Urinary bladder (tissue), 4 donors: Measurements from ENCODE around the gene ZNF200. TPM values are rescaled to one million over a fixed set of nuclear protein-coding genes. Genes with fewer than 3 reads are reported as not detected.
"Not testable (repeated sequence)": the region's sequence is repeated elsewhere in the genome, so short reads cannot be mapped to it uniquely, and the experiment has no call there.

Source experiments
- DNase-seq: peaks from one replicate; pipeline ENCODE4 v3.0.0-alpha.2; 2015; ENCODE audit errors: extremely low spot score
- H3K27ac ChIP-seq: one replicate; pipeline ENCODE4 v1.5.1; 2013; ENCODE audit warnings: low read depth, mild to moderate bottlenecking, moderate library complexity
- H3K36me3 ChIP-seq: one replicate; pipeline ENCODE4 v1.6.1; 2013; ENCODE audit warnings: mild to moderate bottlenecking, moderate library complexity; ENCODE audit not compliant: insufficient read depth
- H3K4me1 ChIP-seq: one replicate; pipeline ENCODE4 v1.6.1; 2013; ENCODE audit warnings: mild to moderate bottlenecking, moderate library complexity; ENCODE audit not compliant: insufficient read depth
- H3K4me3 ChIP-seq: one replicate; pipeline ENCODE4 v1.5.1; 2013; ENCODE audit warnings: low read depth, low read length
- WGBS: extraction: QIAGEN DNeasy Blood & Tissue Kit; methylation state at CpG from one replicate; pipeline ENCODE4 v1.1.7; 2013; 5-methylcytosine and 5-hydroxymethylcytosine counted together
- polyA plus RNA-seq: library from polyadenylated mRNA; stranded (reverse); fragments of 200-250 nt; gene quantifications from one replicate; pipeline ENCODE4 v1.2.3, GENCODE V29; 2013
- total RNA-seq: library from RNA; depleted of rRNA; stranded (reverse); fragments of >200 nt; gene quantifications from one replicate; pipeline ENCODE4 v1.2.3, GENCODE V29; 2014
- donor health status: healthy with polysubstance abuse.
- donor health status: healthy.

Gene ZNF200
- total and polyA plus RNA-seq, 2 donors = 5.2 to 15.2 TPM

- not testable (repeated sequence) for DNase-seq, H3K36me3 ChIP-seq, H3K4me3 ChIP-seq, H3K4me1 ChIP-seq, H3K27ac ChIP-seq
- 61% methylated on average over 3 of the region's 3 CpGs for WGBS
These were observed 29.0 kb downstream of the ZNF200 start for GRCh38 chr16:3205939-3206338.

GRCh38 chr16:3202903-3203539 is 31.9 kb downstream of the ZNF200 start:
- no peaks in the 10 kb centered on the region for H3K4me1 ChIP-seq
- no peak overlapping the region for H3K27ac ChIP-seq
- no peak overlapping the region for H3K4me3 ChIP-seq
- no peak for DNase-seq
- 69% methylated on average over 6 of the region's 6 CpGs for WGBS
- no peaks in the 10 kb centered on the region for H3K36me3 ChIP-seq

GRCh38 chr16:3198334-3199072 is 36.5 kb downstream of the ZNF200 start:
- no peak overlapping the region for H3K27ac ChIP-seq
- 75% methylated on average over 13 of the region's 13 CpGs for WGBS
- no peak overlapping the region for H3K4me3 ChIP-seq
- no peak for DNase-seq
- no peaks in the 10 kb centered on the region for H3K4me1 ChIP-seq
- H3K36me3 ChIP-seq = no peaks in the 10 kb centered on the region

- H3K36me3 ChIP-seq, DNase-seq, H3K4me3 ChIP-seq, H3K27ac ChIP-seq, H3K4me1 ChIP-seq: not testable (repeated sequence)
- 64% methylated on average over 3 of the region's 3 CpGs for WGBS
These were observed 37.1 kb downstream of the ZNF200 start for GRCh38 chr16:3197694-3198333.

GRCh38 chr16:3195975-3196374 is 39.0 kb downstream of the ZNF200 start:
- Histone ChIP-seq H3K4me3 (no peak overlapping the region), H3K27ac (no peak overlapping the region), H3K4me1 (no peaks in the 10 kb centered on the region), H3K36me3 (no peaks in the 10 kb centered on the region)
- 69% methylated on average over 10 of the region's 10 CpGs for WGBS
- DNase-seq = no peak

GRCh38 chr16:3194792-3195191 is 40.2 kb downstream of the ZNF200 start:
- DNase-seq = no peak
- no peaks in the 10 kb centered on the region for H3K36me3 ChIP-seq
- H3K27ac ChIP-seq = no peak overlapping the region
- no peak overlapping the region for H3K4me3 ChIP-seq
- WGBS = 80% methylated on average over 20 of the region's 20 CpGs
- H3K4me1 ChIP-seq = no peaks in the 10 kb centered on the region

- 64% methylated on average over 49 of the region's 49 CpGs for WGBS
- Histone ChIP-seq H3K36me3 (no peaks in the 10 kb centered on the region), H3K4me1 (peaks cover 2% of the 10 kb centered on the region), H3K4me3 (no peak overlapping the region), H3K27ac (no peak overlapping the region)
- no peak for DNase-seq
These were observed 41.4 kb downstream of the ZNF200 start for GRCh38 chr16:3193221-3194212.

GRCh38 chr16:3192476-3193019 is 42.4 kb downstream of the ZNF200 start:
- 33% methylated on average over 36 of the region's 36 CpGs for WGBS
- no peak for DNase-seq
- peaks cover 2% of the 10 kb centered on the region for H3K4me1 ChIP-seq

GRCh38 chr16:3190949-3191353 is 44.0 kb downstream of the ZNF200 start:
- Histone ChIP-seq H3K27ac (no peak overlapping the region), H3K4me3 (no peak overlapping the region), H3K4me1 (peaks cover 2% of the 10 kb centered on the region), H3K36me3 (no peaks in the 10 kb centered on the region)
- WGBS = 6% methylated on average over 16 of the region's 16 CpGs
- DNase-seq = no peak

More at GRCh38 chr16:3192476-3193019, 42.4 kb downstream of the ZNF200 start:
- no peak overlapping the region for H3K27ac ChIP-seq
- H3K4me3 ChIP-seq = no peak overlapping the region
- H3K36me3 ChIP-seq = no peaks in the 10 kb centered on the region

GRCh38 chr16:3189869-3190268 is 45.1 kb downstream of the ZNF200 start:
- Histone ChIP-seq H3K4me1 (peaks cover 2% of the 10 kb centered on the region), H3K4me3 (no peak overlapping the region), H3K27ac (no peak overlapping the region), H3K36me3 (no peaks in the 10 kb centered on the region)
- DNase-seq = no peak
- 11% methylated on average over 11 of the region's 11 CpGs for WGBS

GRCh38 chr16:3188925-3189825 is 45.8 kb downstream of the ZNF200 start:
- H3K36me3 ChIP-seq = no peaks in the 10 kb centered on the region
- no peak for DNase-seq
- WGBS = 1% methylated on average over 61 of the region's 61 CpGs
- H3K4me3 ChIP-seq = no peak overlapping the region
- peaks cover 2% of the 10 kb centered on the region for H3K4me1 ChIP-seq
- no peak overlapping the region for H3K27ac ChIP-seq

- 1% methylated on average over 13 of the region's 13 CpGs for WGBS
These were observed 46.4 kb downstream of the ZNF200 start for GRCh38 chr16:3188675-3188924.

More at GRCh38 chr16:3188675-3188924, 46.4 kb downstream of the ZNF200 start:
- H3K4me3 ChIP-seq = no peak overlapping the region
- peaks cover 2% of the 10 kb centered on the region for H3K4me1 ChIP-seq
- no peaks in the 10 kb centered on the region for H3K36me3 ChIP-seq
- no peak for DNase-seq
- no peak overlapping the region for H3K27ac ChIP-seq
